ENCODE data around the gene TXNDC17.
A peak's percentile ranks its signal among the peaks of the same experiment; 100 is the strongest.
"Not testable (repeated sequence)": the region's sequence is repeated elsewhere in the genome, so short reads cannot be mapped to it uniquely, and the experiment has no call there.

The TXNDC17 gene

GRCh38 chr17:6640536-6641246 lies at the start of gene TXNDC17, which contains the start of gene KIAA0753:
TSS of gene TXNDC17 (plus strand) at chr17:6641060. CDS start at chr17:6641083, 23 bp downstream.
TSS of gene KIAA0753 (minus strand) at chr17:6640711. CDS start at chr17:6635103, 5,608 bp downstream.
- peak; percentile 92 for DNase-seq (ENCODE audit: low read depth)
- TF ChIP-seq CTCF (conservative IDR thresholded peaks at IDR 0.05; ENCODE audit: low read length) = no peak
- H3K4me3 ChIP-seq (ENCODE audit: low read length) = peak within 1 kb of the TSS; percentile 97

DNA sequence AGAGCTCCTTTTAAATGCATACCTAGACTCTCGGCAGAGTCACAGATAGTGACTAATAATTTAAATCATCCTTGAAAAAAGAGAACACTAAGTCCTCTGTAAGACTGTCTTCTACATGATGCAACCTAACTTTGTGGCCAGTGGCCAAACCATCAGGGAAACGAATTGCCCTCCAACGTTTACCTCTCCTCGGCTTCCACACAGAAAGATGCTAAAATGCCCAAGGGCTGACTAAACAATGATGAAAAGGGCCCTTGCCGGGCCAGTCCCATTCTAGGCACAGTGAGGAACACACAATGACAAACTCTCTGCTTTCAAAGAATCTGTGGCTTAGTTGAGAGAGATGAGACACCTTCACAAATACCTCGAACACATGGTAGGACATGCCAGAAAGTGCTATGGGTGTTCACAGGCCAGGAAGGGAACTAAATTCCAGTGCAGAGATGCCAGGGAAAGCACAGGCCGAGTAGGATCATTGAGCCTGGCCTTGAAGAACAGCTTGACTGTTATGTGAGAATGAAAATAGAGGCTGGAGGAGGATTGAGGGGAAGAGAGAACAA lies 49.2 kb upstream of the TXNDC17 start:
- DNase-seq (ENCODE audit: low read depth) = peak; percentile 86
- H3K4me3 ChIP-seq (ENCODE audit: low read length) = no peak overlapping the region
- no peak for TF ChIP-seq CTCF (conservative IDR thresholded peaks at IDR 0.05; ENCODE audit: low read length)

DNA sequence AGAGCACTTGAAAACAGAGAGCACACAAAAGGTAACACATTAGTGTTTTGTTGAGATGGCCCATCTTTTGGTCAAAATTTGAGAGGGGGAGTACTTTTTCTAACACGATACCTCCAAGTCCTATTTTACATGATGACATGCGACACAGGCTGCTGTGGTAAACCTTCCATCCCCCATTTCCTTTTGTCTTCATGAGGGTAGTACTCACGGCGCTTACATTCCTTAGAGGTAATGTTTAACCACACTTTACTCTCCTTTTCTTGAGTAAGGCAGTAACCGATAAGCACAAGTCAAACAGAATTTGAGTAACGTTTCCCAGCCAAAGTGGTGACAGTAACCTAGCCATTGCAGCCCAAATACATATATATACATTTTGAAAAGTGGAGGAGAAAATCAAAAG lies 48.7 kb upstream of the TXNDC17 start:
- H3K4me3 ChIP-seq (ENCODE audit: low read length) = no peak overlapping the region
- no peak for TF ChIP-seq CTCF (conservative IDR thresholded peaks at IDR 0.05; ENCODE audit: low read length)

GRCh38 chr17:6593371-6593770 lies 47.5 kb upstream of the TXNDC17 start:
- H3K4me3 ChIP-seq (ENCODE audit: low read length) = not testable (repeated sequence)

More for the DNA sequence above, 48.7 kb upstream of the TXNDC17 start:
- no peak for DNase-seq (ENCODE audit: low read depth)

GRCh38 chr17:6596081-6596480 lies 44.8 kb upstream of the TXNDC17 start:
- H3K4me3 ChIP-seq (ENCODE audit: low read length) = no peak overlapping the region
- no peak for TF ChIP-seq CTCF (conservative IDR thresholded peaks at IDR 0.05; ENCODE audit: low read length)
- no peak for DNase-seq (ENCODE audit: low read depth)

More at GRCh38 chr17:6593371-6593770, 47.5 kb upstream of the TXNDC17 start:
- not testable (repeated sequence) for DNase-seq (ENCODE audit: low read depth)

- no peak for DNase-seq (ENCODE audit: low read depth)
- no peak for TF ChIP-seq CTCF (conservative IDR thresholded peaks at IDR 0.05; ENCODE audit: low read length)
Observed at GRCh38 chr17:6596511-6596910, 44.3 kb upstream of the TXNDC17 start.

GRCh38 chr17:6596941-6597340 lies 43.9 kb upstream of the TXNDC17 start:
- no peak overlapping the region for H3K4me3 ChIP-seq (ENCODE audit: low read length)
- no peak for TF ChIP-seq CTCF (conservative IDR thresholded peaks at IDR 0.05; ENCODE audit: low read length)
- DNase-seq (ENCODE audit: low read depth) = peak; percentile 42

More at GRCh38 chr17:6596511-6596910, 44.3 kb upstream of the TXNDC17 start:
- no peak overlapping the region for H3K4me3 ChIP-seq (ENCODE audit: low read length)

All from AG10803 (cell line).